IPS DF 4.7 (cell line): ENCODE data around the gene LTBP1.
"Not testable (repeated sequence)": the region's sequence is repeated elsewhere in the genome, so short reads cannot be mapped to it uniquely, and the experiment has no call there.

Source experiments
- DNase-seq: peaks from one replicate; pipeline ENCODE4 v3.0.0-alpha.2; 2013; ENCODE audit warnings: low spot score; ENCODE audit errors: extremely low read depth

LTBP1 gene

GRCh38 chr2:32963941-32964340, 17.2 kb downstream of the LTBP1 start:
- DNase-seq = no peak

- no peak for DNase-seq
These were observed 18.9 kb downstream of the LTBP1 start for GRCh38 chr2:32965523-32966171.

- DNase-seq = no peak
These were observed 22.9 kb downstream of the LTBP1 start for GRCh38 chr2:32969444-32970162.

GRCh38 chr2:32973772-32974171, 27.0 kb downstream of the LTBP1 start:
- not testable (repeated sequence) for DNase-seq

GRCh38 chr2:32976409-32977063, 29.8 kb downstream of the LTBP1 start:
- no peak for DNase-seq

GRCh38 chr2:32977228-32977758, 30.5 kb downstream of the LTBP1 start:
- DNase-seq = no peak

- DNase-seq = no peak
These were observed 34.9 kb downstream of the LTBP1 start for GRCh38 chr2:32981612-32982011.

- not testable (repeated sequence) for DNase-seq
These were observed 36.6 kb downstream of the LTBP1 start for GRCh38 chr2:32983193-32983924.

GRCh38 chr2:32986480-32986879, 39.7 kb downstream of the LTBP1 start:
- no peak for DNase-seq

- no peak for DNase-seq
These were observed 41.8 kb downstream of the LTBP1 start for GRCh38 chr2:32988525-32988924.

GRCh38 chr2:32990556-32990955, 43.8 kb downstream of the LTBP1 start:
- no peak for DNase-seq

GRCh38 chr2:32991091-32991845, 44.5 kb downstream of the LTBP1 start:
- DNase-seq = no peak

- no peak for DNase-seq
These were observed 46.3 kb downstream of the LTBP1 start for GRCh38 chr2:32993005-32993539.

- DNase-seq = no peak
These were observed 51.0 kb downstream of the LTBP1 start for GRCh38 chr2:32997705-32998104.

- DNase-seq = no peak
These were observed 54.2 kb downstream of the LTBP1 start for GRCh38 chr2:33000986-33001385.

- no peak for DNase-seq
These were observed 55.1 kb downstream of the LTBP1 start for GRCh38 chr2:33001823-33002222.

GRCh38 chr2:33002863-33003262, 56.1 kb downstream of the LTBP1 start:
- DNase-seq = no peak

GRCh38 chr2:33005057-33005456, 58.3 kb downstream of the LTBP1 start:
- DNase-seq = no peak

- no peak for DNase-seq
These were observed 62.0 kb downstream of the LTBP1 start for GRCh38 chr2:33008716-33009115.

GRCh38 chr2:33009249-33009648, 62.5 kb downstream of the LTBP1 start:
- no peak for DNase-seq

- no peak for DNase-seq
These were observed 64.6 kb downstream of the LTBP1 start for GRCh38 chr2:33011373-33011772.
